GM11168 (cell line): ENCODE measurements around the gene JCHAIN.
"Not testable (repeated sequence)": the region's sequence is repeated elsewhere in the genome, so short reads cannot be mapped to it uniquely, and the experiment has no call there.

Experiments
- in situ Hi-C: fragments of 300-500 bp; cut with MboI; formaldehyde crosslinking; loops from one replicate; pipeline ENCODE4 v1.12.0; 2022; ENCODE audit warnings: low sequenced_read_pairs; ENCODE audit not compliant: unreplicated experiment

JCHAIN gene

DNA sequence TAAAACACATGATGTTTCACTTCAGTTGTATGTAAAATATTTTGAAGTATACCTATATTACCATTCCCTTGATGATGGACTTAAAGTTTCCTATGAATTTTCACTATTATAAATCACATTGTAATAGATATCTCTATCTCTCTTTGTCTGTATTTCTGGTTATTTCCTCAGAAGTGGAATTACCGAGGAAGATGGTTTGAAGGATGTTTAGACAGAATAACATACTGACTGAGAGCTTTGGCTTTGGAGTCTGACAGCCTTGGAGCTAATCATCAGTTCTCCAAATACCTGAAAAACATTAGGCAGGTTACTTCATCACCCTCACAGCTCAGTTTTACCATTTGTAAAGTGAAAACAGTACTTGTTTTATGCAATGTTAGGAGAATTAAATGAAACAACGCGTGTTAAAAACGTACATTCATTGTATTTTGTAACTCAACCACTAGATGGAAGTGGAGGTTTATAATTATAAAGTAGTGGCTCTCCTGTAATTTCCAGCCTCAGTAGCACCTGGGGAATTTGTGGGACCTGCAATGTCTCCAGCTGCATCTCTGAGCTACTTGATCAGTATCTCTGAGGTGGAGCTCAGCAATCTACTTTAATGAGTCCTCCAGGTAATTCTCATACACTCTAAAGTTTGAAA is 14.3 kb downstream of the JCHAIN start:
- in situ Hi-C loops = no loop called here

DNA sequence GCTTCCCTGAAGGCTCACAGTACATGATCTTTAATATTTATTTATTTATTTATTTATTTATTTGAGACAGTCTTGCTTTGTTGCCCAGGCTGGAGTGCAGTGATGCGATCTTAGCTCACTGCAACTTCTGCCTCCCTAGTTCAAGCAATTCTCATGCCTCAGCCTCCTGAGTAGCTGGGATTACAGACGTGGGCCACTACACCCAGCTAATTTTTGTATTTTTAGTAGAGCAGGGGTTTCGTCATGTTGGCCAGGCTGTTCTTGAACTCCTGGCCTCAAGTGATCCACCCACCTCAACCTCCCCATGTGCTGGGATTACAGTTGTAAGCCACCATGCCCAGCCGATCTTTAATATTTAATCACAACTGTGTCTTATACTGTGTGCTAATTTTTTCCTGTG is 15.6 kb downstream of the JCHAIN start:
- in situ Hi-C loops = not testable (repeated sequence)

GRCh38 chr4:70640192-70640591 is 26.1 kb downstream of the JCHAIN start:
- in situ Hi-C loops = no loop called here

- in situ Hi-C loops = no loop called here
These were observed 28.9 kb downstream of the JCHAIN start for GRCh38 chr4:70637239-70637913.

GRCh38 chr4:70634482-70634881 is 31.8 kb downstream of the JCHAIN start:
- in situ Hi-C loops = no loop called here

GRCh38 chr4:70632028-70632427 is 34.3 kb downstream of the JCHAIN start:
- in situ Hi-C loops = no loop called here

- in situ Hi-C loops = no loop called here
These were observed 36.1 kb downstream of the JCHAIN start for GRCh38 chr4:70630162-70630561.

GRCh38 chr4:70629469-70630090 is 36.7 kb downstream of the JCHAIN start:
- in situ Hi-C loops = no loop called here

GRCh38 chr4:70628444-70628843 is 37.9 kb downstream of the JCHAIN start, which contains the start of gene ENAM:
Gene ENAM, plus strand, starts transcription at chr4:70628744. Its CDS starts 757 bp downstream, at chr4:70629501.
- in situ Hi-C loops = no loop called here

- in situ Hi-C loops = no loop called here
These were observed 38.7 kb downstream of the JCHAIN start for GRCh38 chr4:70627620-70628019.

- in situ Hi-C loops = no loop called here
These were observed 42.0 kb downstream of the JCHAIN start for GRCh38 chr4:70624226-70624793.

GRCh38 chr4:70623323-70623722 is 43.0 kb downstream of the JCHAIN start:
- in situ Hi-C loops = no loop called here

DNA sequence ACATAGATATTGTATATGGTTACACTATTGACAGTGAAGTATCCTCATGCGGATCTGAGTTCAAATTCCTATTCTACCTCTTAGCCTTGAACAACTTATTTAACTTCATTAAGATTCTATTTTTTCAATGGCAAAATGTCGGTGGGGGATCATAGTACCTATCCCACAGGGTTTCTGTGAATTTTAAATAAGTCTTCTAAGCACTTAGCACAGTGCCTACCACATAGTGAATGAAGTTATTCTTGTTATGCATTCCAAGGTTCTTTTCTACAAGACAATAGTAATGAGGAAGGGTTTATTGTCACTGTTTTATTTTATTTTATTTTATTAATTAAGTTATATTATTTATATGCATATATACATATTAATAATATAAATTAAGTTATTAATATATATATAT is 46.5 kb downstream of the JCHAIN start:
- in situ Hi-C loops = no loop called here

DNA sequence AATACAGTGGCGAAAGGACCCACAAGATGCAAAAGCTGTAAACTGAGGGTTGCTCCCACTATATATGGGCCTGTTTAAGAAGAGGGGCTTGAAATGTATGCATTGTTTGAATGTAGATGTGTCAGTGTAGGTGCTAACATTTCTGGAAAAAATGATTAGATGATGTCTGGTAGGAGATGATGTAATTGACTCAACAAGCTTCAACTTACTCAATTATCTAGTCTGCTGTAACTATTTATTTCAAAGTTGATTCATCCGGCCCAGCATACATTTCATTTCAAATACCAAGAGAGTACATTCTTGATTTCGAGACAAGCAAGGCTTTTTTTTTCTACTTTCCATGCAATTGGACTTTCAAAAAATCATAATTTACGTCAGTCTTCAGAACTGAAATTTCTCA is 47.0 kb downstream of the JCHAIN start:
- in situ Hi-C loops = no loop called here

- in situ Hi-C loops = no loop called here
These were observed 52.1 kb downstream of the JCHAIN start for GRCh38 chr4:70614184-70614555.

- in situ Hi-C loops = no loop called here
These were observed 52.8 kb downstream of the JCHAIN start for GRCh38 chr4:70613306-70614183.

DNA sequence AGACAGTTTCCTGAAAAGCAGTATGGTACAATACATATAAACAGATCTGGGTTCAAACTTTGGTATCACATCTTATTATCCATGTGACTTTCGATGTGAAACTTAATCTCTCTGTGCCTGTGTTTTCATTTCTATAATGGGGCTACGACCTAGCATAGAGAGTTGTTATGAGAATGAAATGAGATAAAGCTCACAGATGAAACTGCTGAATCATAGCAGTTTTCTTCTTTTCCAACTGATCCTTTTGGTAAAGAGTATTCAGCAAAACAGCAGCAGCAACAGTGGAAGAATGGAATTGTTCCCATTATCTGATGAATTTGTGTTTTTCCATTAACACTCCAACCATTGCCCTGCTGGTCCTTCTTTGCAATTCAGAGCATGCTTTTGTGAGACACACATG is 58.0 kb downstream of the JCHAIN start:
- in situ Hi-C loops = no loop called here

- in situ Hi-C loops = no loop called here
These were observed 58.9 kb downstream of the JCHAIN start for GRCh38 chr4:70607334-70607853.

GRCh38 chr4:70606459-70606858 is 59.8 kb downstream of the JCHAIN start:
- in situ Hi-C loops = no loop called here
